Measurements from ENCODE around the gene PIK3R3. TPM values are rescaled to one million over a fixed set of nuclear protein-coding genes. Genes with fewer than 3 reads are reported as not detected.
A peak's percentile ranks its signal among the peaks of the same experiment; 100 is the strongest.

The PIK3R3 gene
- total RNA-seq, 1 donor, result 14.2 TPM

DNA sequence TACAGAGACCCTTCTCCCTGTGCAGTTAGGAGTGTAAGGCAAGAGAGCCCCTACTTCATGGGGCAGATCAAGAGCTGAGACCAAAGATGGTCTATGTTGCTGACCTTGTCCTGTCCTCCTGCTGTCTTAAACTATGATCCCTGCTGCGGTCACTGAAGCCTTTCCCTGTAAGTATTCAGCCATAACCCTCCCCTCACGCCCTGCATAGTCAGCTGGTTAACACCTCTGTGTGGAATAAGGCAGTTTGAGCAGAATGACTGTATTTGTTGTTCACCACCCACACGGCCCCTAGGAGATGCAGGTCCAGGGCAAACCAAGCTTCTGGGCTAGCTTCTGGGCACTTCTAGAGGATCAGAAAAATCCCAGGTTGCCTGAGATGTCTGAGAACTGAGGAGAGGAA, 42.8 kb upstream of the PIK3R3 start:
- H3K4me3 ChIP-seq (ENCODE audit: low read depth, low read length), result no peak overlapping the region
- TF ChIP-seq, protein P1, sequence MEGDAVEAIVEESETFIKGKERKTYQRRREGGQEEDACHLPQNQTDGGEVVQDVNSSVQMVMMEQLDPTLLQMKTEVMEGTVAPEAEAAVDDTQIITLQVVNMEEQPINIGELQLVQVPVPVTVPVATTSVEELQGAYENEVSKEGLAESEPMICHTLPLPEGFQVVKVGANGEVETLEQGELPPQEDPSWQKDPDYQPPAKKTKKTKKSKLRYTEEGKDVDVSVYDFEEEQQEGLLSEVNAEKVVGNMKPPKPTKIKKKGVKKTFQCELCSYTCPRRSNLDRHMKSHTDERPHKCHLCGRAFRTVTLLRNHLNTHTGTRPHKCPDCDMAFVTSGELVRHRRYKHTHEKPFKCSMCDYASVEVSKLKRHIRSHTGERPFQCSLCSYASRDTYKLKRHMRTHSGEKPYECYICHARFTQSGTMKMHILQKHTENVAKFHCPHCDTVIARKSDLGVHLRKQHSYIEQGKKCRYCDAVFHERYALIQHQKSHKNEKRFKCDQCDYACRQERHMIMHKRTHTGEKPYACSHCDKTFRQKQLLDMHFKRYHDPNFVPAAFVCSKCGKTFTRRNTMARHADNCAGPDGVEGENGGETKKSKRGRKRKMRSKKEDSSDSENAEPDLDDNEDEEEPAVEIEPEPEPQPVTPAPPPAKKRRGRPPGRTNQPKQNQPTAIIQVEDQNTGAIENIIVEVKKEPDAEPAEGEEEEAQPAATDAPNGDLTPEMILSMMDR (IDR thresholded peaks at IDR 0.05; ENCODE audit: insufficient read depth, low read depth, low read length), result no peak
- DNase-seq (ENCODE audit: low read depth), result no peak

DNA sequence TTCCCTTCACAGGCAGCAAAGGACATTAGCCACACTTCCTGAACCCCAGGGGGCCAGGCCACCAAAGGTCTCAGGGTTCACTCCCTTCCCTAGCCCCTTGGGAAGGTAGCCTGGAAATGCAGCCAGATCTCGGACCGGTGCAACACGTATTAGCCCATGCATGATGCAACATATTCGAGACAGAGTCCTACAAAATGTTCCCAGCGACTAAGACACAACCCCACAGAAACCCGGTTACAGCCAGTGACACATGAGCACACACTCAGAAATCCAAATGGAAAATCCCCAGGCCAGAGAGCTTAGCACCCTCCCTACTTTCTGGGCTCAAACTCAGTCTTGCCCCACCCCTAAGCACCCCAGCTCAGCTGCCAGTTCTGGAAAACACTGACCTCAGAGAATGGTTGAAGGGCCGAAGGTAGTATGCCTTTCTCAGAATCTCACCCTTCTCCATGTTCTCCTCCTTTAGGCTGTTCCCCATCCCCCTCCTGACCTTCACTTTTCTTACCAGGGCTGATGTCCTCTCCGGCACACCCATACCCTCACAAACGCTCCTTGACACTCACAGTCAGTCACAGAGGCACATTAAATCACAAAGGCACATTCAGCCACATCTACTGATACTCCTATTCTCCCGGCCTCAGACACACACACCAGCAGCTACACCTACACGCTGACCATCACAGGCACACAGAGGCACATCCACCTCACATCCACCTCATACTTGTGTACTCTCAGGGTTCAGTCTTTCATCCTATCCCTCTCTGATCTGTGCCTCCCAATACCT, 42.2 kb upstream of the PIK3R3 start, which contains the start of gene TSPAN1:
TSPAN1 (plus strand) TSS at position 640 of the 784 bp plus-strand sequence. CDS start 6,021 bp downstream, outside the sequence.
- DNase-seq (ENCODE audit: low read depth), result peak; percentile 76
- TF ChIP-seq, protein P1 (IDR thresholded peaks at IDR 0.05; ENCODE audit: insufficient read depth, low read depth, low read length), result no peak
- H3K4me3 ChIP-seq (ENCODE audit: low read depth, low read length), result no peak within 1 kb of the TSS

DNA sequence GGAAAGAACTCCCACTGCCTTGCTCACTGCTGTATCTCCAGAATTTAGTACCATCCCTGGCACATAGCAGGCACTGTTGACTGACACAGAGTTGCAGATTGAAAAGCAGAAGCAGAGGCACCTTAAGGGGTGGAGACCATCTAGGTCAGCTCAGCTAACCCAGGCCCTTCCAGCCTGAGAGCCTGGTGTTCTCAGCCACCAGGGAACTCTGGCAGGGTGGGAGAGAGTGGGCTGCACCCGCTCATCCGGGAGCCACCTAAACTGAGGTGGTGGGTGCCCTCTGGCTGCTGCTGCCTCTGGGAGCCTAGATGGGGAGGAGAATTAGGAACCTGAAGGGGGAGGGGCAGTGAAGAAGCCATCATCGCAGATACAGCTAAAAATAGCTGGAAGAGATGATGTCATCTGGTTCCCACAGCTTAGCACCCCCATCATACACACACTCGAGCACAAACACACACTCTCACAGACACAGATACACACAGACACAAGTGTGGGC, 41.0 kb upstream of the PIK3R3 start:
- TF ChIP-seq, protein P1 (IDR thresholded peaks at IDR 0.05; ENCODE audit: insufficient read depth, low read depth, low read length), result no peak
- DNase-seq (ENCODE audit: low read depth), result peak; percentile 31
- H3K4me3 ChIP-seq (ENCODE audit: low read depth, low read length), result no peak overlapping the region

DNA sequence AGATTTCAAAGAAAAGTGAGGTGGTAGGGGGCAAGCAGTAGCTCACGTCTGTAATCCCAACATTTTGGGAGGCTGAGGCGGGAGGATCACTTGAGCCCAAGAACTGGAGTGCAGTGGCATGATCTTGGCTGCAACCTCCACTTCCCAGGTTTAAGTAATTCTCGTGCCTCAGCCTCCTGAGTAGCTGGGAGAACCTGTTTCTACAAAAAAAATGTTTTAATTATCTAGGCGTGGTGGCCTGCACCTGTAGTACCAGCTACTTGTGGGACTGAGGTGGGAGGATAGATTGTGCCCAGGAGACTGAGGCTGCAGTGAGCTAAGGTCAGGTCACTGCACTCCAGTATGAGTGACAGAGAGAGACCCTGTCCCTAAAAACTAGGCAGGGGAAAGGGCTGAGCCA, 39.9 kb upstream of the PIK3R3 start:
- H3K4me3 ChIP-seq (ENCODE audit: low read depth, low read length), result no peak overlapping the region
- TF ChIP-seq, protein P1 (IDR thresholded peaks at IDR 0.05; ENCODE audit: insufficient read depth, low read depth, low read length), result no peak
- no peak for DNase-seq (ENCODE audit: low read depth)

DNA sequence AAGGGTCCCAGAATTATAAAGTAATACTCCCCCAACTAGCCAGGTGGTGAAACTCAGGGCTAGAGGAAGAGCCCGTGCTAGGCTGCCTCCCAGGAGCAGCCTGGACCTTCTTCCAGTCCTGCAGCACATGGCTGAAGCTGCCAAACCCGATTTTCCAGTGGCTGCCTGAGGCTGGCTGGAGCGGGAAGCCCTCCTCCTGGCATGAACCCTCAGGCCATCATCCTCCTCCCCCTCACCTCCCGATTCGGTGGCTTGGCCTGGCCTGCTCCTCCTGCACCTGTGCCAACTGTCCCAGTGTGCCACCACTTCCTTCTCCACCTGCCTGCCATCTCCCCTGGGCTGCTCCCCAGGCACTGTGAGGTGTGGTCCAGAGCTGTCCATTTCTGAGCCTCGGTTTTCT, 39.4 kb upstream of the PIK3R3 start:
- TF ChIP-seq, protein P1 (IDR thresholded peaks at IDR 0.05; ENCODE audit: insufficient read depth, low read depth, low read length), result no peak
- H3K4me3 ChIP-seq (ENCODE audit: low read depth, low read length), result no peak overlapping the region
- DNase-seq (ENCODE audit: low read depth), result no peak

DNA sequence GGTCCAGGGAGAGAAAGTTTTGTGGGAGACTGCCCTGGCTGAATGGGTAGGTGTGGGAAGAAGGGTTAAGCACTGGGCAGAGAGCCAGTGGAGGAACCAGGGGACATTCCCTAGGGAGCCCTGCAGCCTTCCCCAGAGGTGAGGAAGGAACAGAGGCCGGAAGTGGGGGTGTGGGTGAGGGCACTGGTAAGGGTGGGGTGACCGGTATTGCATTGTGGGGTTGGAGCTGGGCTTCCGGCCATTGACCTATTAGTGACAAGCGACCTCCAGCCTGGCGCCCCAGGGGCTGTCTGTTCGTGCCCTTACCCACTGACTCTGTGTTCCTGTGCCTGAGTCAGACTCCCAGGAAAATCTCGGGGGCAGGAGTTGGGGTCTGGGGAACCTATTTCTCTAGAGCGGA, 38.9 kb upstream of the PIK3R3 start:
- H3K4me3 ChIP-seq (ENCODE audit: low read depth, low read length), result no peak overlapping the region
- DNase-seq (ENCODE audit: low read depth), result no peak
- TF ChIP-seq, protein P1 (IDR thresholded peaks at IDR 0.05; ENCODE audit: insufficient read depth, low read depth, low read length), result no peak
